Measurements from ENCODE around the gene NDP.

Gene NDP

GRCh38 chrX:43974100-43974475 lies 898 bp upstream of the NDP start:
- TF ChIP-seq CTCF (IDR thresholded peaks at IDR 0.05; ENCODE audit: insufficient read depth, low read depth, low read length, missing control alignments): no peak
- peak; percentile 64 for DNase-seq (ENCODE audit: low read depth)
- peak overlapping the region; percentile 30 for H3K4me3 ChIP-seq (ENCODE audit: low read length)

GRCh38 chrX:43971966-43972961 lies 926 bp downstream of the NDP start:
- H3K4me3 ChIP-seq (ENCODE audit: low read length): no peak overlapping the region
- peak; percentile 2 for DNase-seq (ENCODE audit: low read depth)
- TF ChIP-seq CTCF (IDR thresholded peaks at IDR 0.05; ENCODE audit: insufficient read depth, low read depth, low read length, missing control alignments): no peak

- TF ChIP-seq CTCF (IDR thresholded peaks at IDR 0.05; ENCODE audit: insufficient read depth, low read depth, low read length, missing control alignments): no peak
- no peak overlapping the region for H3K4me3 ChIP-seq (ENCODE audit: low read length)
- peak; percentile 46 for DNase-seq (ENCODE audit: low read depth)
These were observed 2.7 kb downstream of the NDP start for GRCh38 chrX:43970528-43970927.

GRCh38 chrX:43969504-43970501 lies 3.4 kb downstream of the NDP start:
- H3K4me3 ChIP-seq (ENCODE audit: low read length): no peak overlapping the region
- peak; percentile 2 for DNase-seq (ENCODE audit: low read depth)
- TF ChIP-seq CTCF (IDR thresholded peaks at IDR 0.05; ENCODE audit: insufficient read depth, low read depth, low read length, missing control alignments): no peak

- TF ChIP-seq CTCF (IDR thresholded peaks at IDR 0.05; ENCODE audit: insufficient read depth, low read depth, low read length, missing control alignments): no peak
- DNase-seq (ENCODE audit: low read depth): peak; percentile 19
- no peak overlapping the region for H3K4me3 ChIP-seq (ENCODE audit: low read length)
These were observed 4.8 kb downstream of the NDP start for GRCh38 chrX:43968359-43968781.

- H3K4me3 ChIP-seq (ENCODE audit: low read length): no peak overlapping the region
- peak; percentile 14 for DNase-seq (ENCODE audit: low read depth)
- TF ChIP-seq CTCF (IDR thresholded peaks at IDR 0.05; ENCODE audit: insufficient read depth, low read depth, low read length, missing control alignments): no peak
These were observed 8.3 kb downstream of the NDP start for GRCh38 chrX:43964936-43965335.

Data from epithelial cell of esophagus (primary cell).